WTC11 (cell line): Measurements from ENCODE around the gene MTERF4. TPM values are rescaled to one million over a fixed set of nuclear protein-coding genes. Genes with fewer than 3 reads are reported as not detected.

Experiments used
- ATAC-seq: fragments of 200-7000 bp; cut with Tn5 transposase; 2 replicates; pipeline ENCODE4 v1.10.0; 2021; ENCODE audit warnings: mild to moderate bottlenecking, moderate library complexity
- CTCF ChIA-PET: fragments of 300-600 bp; sonication (Branson Sonifier 250); formaldehyde crosslinking; loops from one replicate; lab custom pipeline; 2021; ENCODE audit warnings: antibody characterized with exemption; lab: Charles Lee
- POLR2A ChIA-PET: fragments of 350-600 bp; sonication (Branson Sonifier 250); formaldehyde crosslinking; loops from one replicate; lab custom pipeline; 2021; ENCODE audit warnings: antibody characterized with exemption; lab: Charles Lee
- DNase-seq: peaks from one replicate; pipeline ENCODE4 v3.0.0; 2021; ENCODE audit warnings: low spot score
- H3K27ac Mint-ChIP-seq: 2 replicates; pipeline ENCODE4 v1.8.0; 2021; ENCODE audit warnings: mixed read lengths
- H3K27me3 Mint-ChIP-seq: 2 replicates; pipeline ENCODE4 v1.8.0; 2021; ENCODE audit warnings: low read depth, mild to moderate bottlenecking, moderate library complexity, mixed read lengths
- H3K36me3 Mint-ChIP-seq: 2 replicates; pipeline ENCODE4 v1.8.0; 2021; ENCODE audit warnings: mixed read lengths
- H3K4me1 Mint-ChIP-seq: 2 replicates; pipeline ENCODE4 v1.8.0; 2022; ENCODE audit warnings: mixed read lengths
- H3K4me3 Mint-ChIP-seq: 2 replicates; pipeline ENCODE4 v1.8.0; 2021; ENCODE audit warnings: mild to moderate bottlenecking, moderate library complexity, mixed read lengths
- H3K9me3 Mint-ChIP-seq: 2 replicates; pipeline ENCODE4 v1.8.0; 2021; ENCODE audit warnings: mixed read lengths
- ATF3 ChIP-seq: sonication (generic); formaldehyde crosslinking; conservative IDR thresholded peaks from 2 replicates; pipeline ENCODE4 v1.8.1; 2022; ENCODE audit warnings: mild to moderate bottlenecking, missing genetic modification reagents
- CREB1 ChIP-seq: sonication (generic); formaldehyde crosslinking; IDR thresholded peaks from 2 replicates; pipeline ENCODE4 v1.8.0; 2023; ENCODE audit warnings: mild to moderate bottlenecking, missing genetic modification reagents
- E2F4 ChIP-seq: sonication (generic); formaldehyde crosslinking; IDR thresholded peaks from 2 replicates; pipeline ENCODE4 v1.8.1; 2022; ENCODE audit warnings: low read depth, mild to moderate bottlenecking, moderate library complexity, missing genetic modification reagents, borderline replicate concordance
- FOXK1 ChIP-seq: sonication (generic); formaldehyde crosslinking; IDR thresholded peaks from 2 replicates; pipeline ENCODE4 v1.8.0; 2022; ENCODE audit warnings: mild to moderate bottlenecking, moderate library complexity, missing genetic modification reagents
- JAZF1 ChIP-seq: fragments of 250-450 bp; sonication (Bioruptor Pico); IDR thresholded peaks from 2 replicates; pipeline ENCODE4 v1.9.0; 2021; ENCODE audit warnings: moderate library complexity, mild to moderate bottlenecking, inconsistent platforms
- NR3C1 ChIP-seq: sonication (generic); formaldehyde crosslinking; conservative IDR thresholded peaks from 2 replicates; pipeline ENCODE4 v1.8.1; 2023; ENCODE audit warnings: low read depth, mild to moderate bottlenecking, missing genetic modification reagents
- PREB ChIP-seq: sonication (generic); formaldehyde crosslinking; IDR thresholded peaks from 2 replicates; pipeline ENCODE4 v1.8.1; 2022; ENCODE audit warnings: mild to moderate bottlenecking, missing genetic modification reagents, moderate library complexity, borderline replicate concordance
- SOX15 ChIP-seq: fragments of 250-450 bp; sonication (Bioruptor Pico); IDR thresholded peaks from 2 replicates; pipeline ENCODE4 v1.9.0; 2021; ENCODE audit warnings: mild to moderate bottlenecking
- ZNF138 ChIP-seq: sonication (generic); formaldehyde crosslinking; conservative IDR thresholded peaks from 2 replicates; pipeline ENCODE4 v1.8.1; 2022; ENCODE audit warnings: mild to moderate bottlenecking, moderate library complexity, missing genetic modification reagents
- ZNF396 ChIP-seq: fragments of 250-450 bp; sonication (Bioruptor Pico); IDR thresholded peaks from 2 replicates; pipeline ENCODE4 v1.8.0; 2021; ENCODE audit warnings: mild to moderate bottlenecking, moderate library complexity, borderline replicate concordance
- ZNF416 ChIP-seq: fragments of 250-450 bp; sonication (Bioruptor Pico); IDR thresholded peaks from 2 replicates; pipeline ENCODE4 v1.9.0; 2021; ENCODE audit warnings: mild to moderate bottlenecking, inconsistent platforms
- total RNA-seq: library from RNA; stranded (reverse); gene quantifications from 3 replicates; pipeline ENCODE4 v1.2.3, GENCODE V29; 2021
- TF ChIP-seq, protein P1 (sequence below): sonication (generic); formaldehyde crosslinking; IDR thresholded peaks from 2 replicates; pipeline ENCODE4 v1.8.1; 2023; ENCODE audit warnings: mild to moderate bottlenecking, moderate library complexity, missing genetic modification reagents
- TF ChIP-seq, protein P2 (sequence below): fragments of 200-600 bp; IDR thresholded peaks from 2 replicates; pipeline ENCODE4 v1.8.0; 2022; ENCODE audit warnings: antibody characterized with exemption
- TF ChIP-seq, protein P3 (sequence below): sonication (generic); formaldehyde crosslinking; IDR thresholded peaks from 2 replicates; pipeline ENCODE4 v1.8.1; 2022; ENCODE audit warnings: missing genetic modification reagents, borderline replicate concordance
- TF ChIP-seq, protein P4 (sequence below): sonication (generic); formaldehyde crosslinking; IDR thresholded peaks from 2 replicates; pipeline ENCODE4 v1.8.0; 2022; ENCODE audit warnings: mild to moderate bottlenecking, missing genetic modification reagents

Gene MTERF4
- total RNA-seq, 1 experiment from 2014 or later: 23.3 TPM

DNA sequence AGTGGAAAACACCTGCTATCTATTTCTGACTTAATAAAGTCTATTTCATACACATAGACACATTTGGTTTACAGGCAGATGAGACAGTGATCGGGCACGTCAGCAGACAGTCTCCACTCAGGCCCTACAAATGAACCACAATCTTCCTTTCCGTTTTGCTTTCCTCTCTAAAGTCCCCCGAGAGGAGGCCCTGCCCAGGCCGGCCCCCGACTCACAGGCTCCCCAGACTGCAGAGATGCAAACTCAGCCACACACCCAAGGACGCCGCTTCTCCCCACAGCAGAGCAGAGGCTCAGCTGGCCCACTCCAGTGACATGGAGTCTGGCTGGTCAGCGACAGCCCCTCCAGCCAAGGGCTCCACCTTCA is 9.3 kb upstream of the MTERF4 start (continued):
- TF ChIP-seq, protein P1, sequence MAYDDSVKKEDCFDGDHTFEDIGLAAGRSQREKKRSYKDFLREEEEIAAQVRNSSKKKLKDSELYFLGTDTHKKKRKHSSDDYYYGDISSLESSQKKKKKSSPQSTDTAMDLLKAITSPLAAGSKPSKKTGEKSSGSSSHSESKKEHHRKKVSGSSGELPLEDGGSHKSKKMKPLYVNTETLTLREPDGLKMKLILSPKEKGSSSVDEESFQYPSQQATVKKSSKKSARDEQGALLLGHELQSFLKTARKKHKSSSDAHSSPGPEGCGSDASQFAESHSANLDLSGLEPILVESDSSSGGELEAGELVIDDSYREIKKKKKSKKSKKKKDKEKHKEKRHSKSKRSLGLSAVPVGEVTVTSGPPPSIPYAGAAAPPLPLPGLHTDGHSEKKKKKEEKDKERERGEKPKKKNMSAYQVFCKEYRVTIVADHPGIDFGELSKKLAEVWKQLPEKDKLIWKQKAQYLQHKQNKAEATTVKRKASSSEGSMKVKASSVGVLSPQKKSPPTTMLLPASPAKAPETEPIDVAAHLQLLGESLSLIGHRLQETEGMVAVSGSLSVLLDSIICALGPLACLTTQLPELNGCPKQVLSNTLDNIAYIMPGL (CRISPR knock-in tag): no peak
- no peak for TF ChIP-seq ZNF416 (CRISPR knock-in tag)
- TF ChIP-seq, protein P2, sequence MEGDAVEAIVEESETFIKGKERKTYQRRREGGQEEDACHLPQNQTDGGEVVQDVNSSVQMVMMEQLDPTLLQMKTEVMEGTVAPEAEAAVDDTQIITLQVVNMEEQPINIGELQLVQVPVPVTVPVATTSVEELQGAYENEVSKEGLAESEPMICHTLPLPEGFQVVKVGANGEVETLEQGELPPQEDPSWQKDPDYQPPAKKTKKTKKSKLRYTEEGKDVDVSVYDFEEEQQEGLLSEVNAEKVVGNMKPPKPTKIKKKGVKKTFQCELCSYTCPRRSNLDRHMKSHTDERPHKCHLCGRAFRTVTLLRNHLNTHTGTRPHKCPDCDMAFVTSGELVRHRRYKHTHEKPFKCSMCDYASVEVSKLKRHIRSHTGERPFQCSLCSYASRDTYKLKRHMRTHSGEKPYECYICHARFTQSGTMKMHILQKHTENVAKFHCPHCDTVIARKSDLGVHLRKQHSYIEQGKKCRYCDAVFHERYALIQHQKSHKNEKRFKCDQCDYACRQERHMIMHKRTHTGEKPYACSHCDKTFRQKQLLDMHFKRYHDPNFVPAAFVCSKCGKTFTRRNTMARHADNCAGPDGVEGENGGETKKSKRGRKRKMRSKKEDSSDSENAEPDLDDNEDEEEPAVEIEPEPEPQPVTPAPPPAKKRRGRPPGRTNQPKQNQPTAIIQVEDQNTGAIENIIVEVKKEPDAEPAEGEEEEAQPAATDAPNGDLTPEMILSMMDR: no peak
- no peak for TF ChIP-seq ZNF396 (CRISPR knock-in tag)
- no peak for TF ChIP-seq NR3C1 (CRISPR knock-in tag)
- TF ChIP-seq, protein P3, sequence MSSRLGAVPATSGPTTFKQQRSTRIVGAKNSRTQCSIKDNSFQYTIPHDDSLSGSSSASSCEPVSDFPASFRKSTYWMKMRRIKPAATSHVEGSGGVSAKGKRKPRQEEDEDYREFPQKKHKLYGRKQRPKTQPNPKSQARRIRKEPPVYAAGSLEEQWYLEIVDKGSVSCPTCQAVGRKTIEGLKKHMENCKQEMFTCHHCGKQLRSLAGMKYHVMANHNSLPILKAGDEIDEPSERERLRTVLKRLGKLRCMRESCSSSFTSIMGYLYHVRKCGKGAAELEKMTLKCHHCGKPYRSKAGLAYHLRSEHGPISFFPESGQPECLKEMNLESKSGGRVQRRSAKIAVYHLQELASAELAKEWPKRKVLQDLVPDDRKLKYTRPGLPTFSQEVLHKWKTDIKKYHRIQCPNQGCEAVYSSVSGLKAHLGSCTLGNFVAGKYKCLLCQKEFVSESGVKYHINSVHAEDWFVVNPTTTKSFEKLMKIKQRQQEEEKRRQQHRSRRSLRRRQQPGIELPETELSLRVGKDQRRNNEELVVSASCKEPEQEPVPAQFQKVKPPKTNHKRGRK (CRISPR knock-in tag): no peak
- TF ChIP-seq CREB1 (CRISPR knock-in tag): no peak
- no peak for TF ChIP-seq JAZF1

DNA sequence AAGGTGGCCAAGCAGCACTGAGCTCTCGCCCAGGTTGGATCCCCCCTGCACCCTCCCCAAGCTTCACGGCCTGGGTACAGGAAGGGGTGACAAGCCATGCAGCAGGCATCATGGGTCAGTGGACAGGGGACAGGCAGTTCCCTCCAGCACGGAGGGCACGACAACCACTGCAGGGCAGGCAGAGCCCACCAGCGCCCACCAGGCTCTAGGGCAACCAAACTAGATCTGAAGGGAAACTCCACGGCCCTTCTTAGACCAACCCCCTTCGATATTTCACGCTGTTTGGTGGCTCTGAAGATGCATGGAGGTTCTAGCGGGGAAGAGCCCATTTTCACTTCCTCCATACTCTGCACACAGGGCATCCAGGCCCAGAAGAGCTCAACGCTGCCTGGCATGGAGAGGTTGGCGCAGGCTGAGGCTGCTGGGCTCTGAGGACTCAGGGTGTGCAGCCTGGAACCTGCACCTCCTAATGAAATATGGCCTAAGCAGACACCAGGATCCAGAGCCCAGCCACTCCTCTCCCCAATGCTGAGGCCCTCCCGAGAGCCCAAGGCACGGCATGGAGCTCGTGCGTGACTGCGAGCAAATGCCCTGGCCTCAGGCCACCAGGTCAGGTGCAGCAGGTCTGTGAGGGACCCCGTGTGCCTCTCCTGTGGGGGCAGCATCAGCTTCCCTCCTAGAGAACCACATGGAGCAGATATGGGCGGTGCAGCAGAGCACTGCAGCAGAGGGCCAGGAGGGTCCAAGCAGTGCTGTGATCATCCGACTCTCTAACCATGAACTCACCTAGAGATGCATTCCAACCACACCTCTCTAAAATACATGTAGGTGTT is 8.7 kb upstream of the MTERF4 start:
- H3K4me1 Mint-ChIP-seq: no peaks in the 10 kb centered on the region
- TF ChIP-seq, protein P4, sequence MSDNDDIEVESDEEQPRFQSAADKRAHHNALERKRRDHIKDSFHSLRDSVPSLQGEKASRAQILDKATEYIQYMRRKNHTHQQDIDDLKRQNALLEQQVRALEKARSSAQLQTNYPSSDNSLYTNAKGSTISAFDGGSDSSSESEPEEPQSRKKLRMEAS (CRISPR knock-in tag): no peak
- TF ChIP-seq SOX15 (no peak), FOXK1 (CRISPR knock-in tag) (no peak), ZNF396 (CRISPR knock-in tag) (no peak), ZNF138 (CRISPR knock-in tag) (no peak), PREB (CRISPR knock-in tag) (no peak)
- H3K36me3 Mint-ChIP-seq: peaks cover 18% of the 10 kb centered on the region; the same call in 1 of the 2 replicates
- POLR2A ChIA-PET: no interaction called here
- no peaks in the 10 kb centered on the region for H3K27me3 Mint-ChIP-seq
- H3K4me3 Mint-ChIP-seq: no peak overlapping the region
- no peaks in the 10 kb centered on the region for H3K9me3 Mint-ChIP-seq
- ATAC-seq (no peak), DNase-seq (no peak)
- H3K27ac Mint-ChIP-seq: no peak overlapping the region
- CTCF ChIA-PET: no interaction called here

DNA sequence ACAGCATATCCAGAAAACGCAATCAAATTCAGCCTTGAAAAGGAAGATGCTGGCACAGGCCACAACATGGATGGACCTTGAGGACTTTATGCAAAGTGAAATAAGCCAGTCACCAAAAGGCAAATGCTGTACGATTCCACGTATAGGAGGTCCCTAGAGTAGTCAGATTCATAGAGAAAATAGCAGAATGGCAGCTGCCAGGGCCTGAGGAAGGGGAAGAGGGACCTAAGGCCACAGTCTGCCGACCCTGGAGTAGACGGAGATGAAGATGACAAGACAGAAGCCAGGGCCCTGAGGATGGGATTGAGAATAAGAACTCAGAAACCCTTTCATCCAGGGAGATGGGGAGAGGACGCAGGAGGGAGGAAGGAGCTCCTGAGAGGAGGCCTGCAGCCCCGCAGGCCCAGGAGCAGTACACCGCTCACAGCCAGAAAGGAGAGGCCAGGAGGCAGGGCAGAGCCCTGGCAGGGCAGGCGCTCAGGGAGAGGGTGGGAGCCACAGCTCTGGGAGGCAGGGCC is 8.1 kb upstream of the MTERF4 start:
- no peaks in the 10 kb centered on the region for H3K4me1 Mint-ChIP-seq
- TF ChIP-seq E2F4 (CRISPR knock-in tag): no peak
- TF ChIP-seq ATF3: no peak
- peaks cover 17% of the 10 kb centered on the region; the same call in 1 of the 2 replicates for H3K36me3 Mint-ChIP-seq
- H3K27ac Mint-ChIP-seq: no peak overlapping the region
- POLR2A ChIA-PET: no interaction called here
- DNase-seq (no peak), ATAC-seq (no peak)
- H3K4me3 Mint-ChIP-seq: no peak overlapping the region
- no peaks in the 10 kb centered on the region for H3K27me3 Mint-ChIP-seq
- CTCF ChIA-PET: no interaction called here
- no peaks in the 10 kb centered on the region for H3K9me3 Mint-ChIP-seq
